B cell (primary cell): ENCODE data around the gene SHC3. TPM values are rescaled to one million over a fixed set of nuclear protein-coding genes. Genes with fewer than 3 reads are reported as not detected.

Experiments
- ATAC-seq: fragments of 200-7000 bp; cut with Tn5 transposase; one replicate; pipeline ENCODE4 v1.10.0; 2021; ENCODE audit warnings: low read depth, mild to moderate bottlenecking, moderate number of reproducible peaks, moderate library complexity
- CTCF ChIA-PET: fragments of 350-600 bp; sonication (Branson Sonifier 250); formaldehyde crosslinking; loops from one replicate; lab custom pipeline; 2021; ENCODE audit warnings: antibody characterized with exemption, inconsistent platforms; lab: Charles Lee
- POLR2A ChIA-PET: fragments of 350-600 bp; sonication (Branson Sonifier 250); formaldehyde crosslinking; loops from one replicate; lab custom pipeline; 2021; ENCODE audit warnings: antibody characterized with exemption; lab: Charles Lee
- DNase-seq: peaks from one replicate; pipeline ENCODE4 v3.0.0; 2013
- H2AFZ ChIP-seq: 2 replicates; pipeline ENCODE4 v1.6.1; 2012; ENCODE audit warnings: mild to moderate bottlenecking, low read depth, low read length; ENCODE audit not compliant: insufficient read depth, poor library complexity, severe bottlenecking
- H3K27ac ChIP-seq, 2 donors: 1 replicate in 1 of 2; 2 replicates in 1 of 2; pipeline ENCODE4 v1.5.1; 2012 to 2013; ENCODE audit warnings: low read length in 2 of 2, mild to moderate bottlenecking in 2 of 2, moderate library complexity in 1 of 2
- H3K27me3 ChIP-seq, 4 experiments: fragments of 200-600 bp in 1 of 4; sonication (generic) in 1 of 4; replicated peaks in 1 of 4; 1 replicate in 2 of 4; 2 replicates in 2 of 4; pipeline versions ENCODE4 v1.6.1 to v1.7.0; 2013 to 2016; ENCODE audit warnings: low read length in 3 of 4, mild to moderate bottlenecking in 2 of 4, mixed read lengths in 1 of 4, moderate library complexity in 1 of 4; ENCODE audit not compliant: insufficient read depth in 4 of 4, control insufficient read depth in 3 of 4; ENCODE audit errors: control extremely low read depth in 1 of 4
- H3K36me3 ChIP-seq, 2 experiments: replicated peaks in 1 of 2; 1 replicate in 1 of 2; 2 replicates in 1 of 2; pipeline versions ENCODE4 v1.6.1 to v1.7.1; 2013; ENCODE audit warnings: low read length in 1 of 2; ENCODE audit not compliant: insufficient read depth in 2 of 2, control insufficient read depth in 1 of 2; ENCODE audit errors: control extremely low read depth in 1 of 2, extremely low read depth in 1 of 2
- H3K4me1 ChIP-seq, 2 donors: fragments of 200-600 bp in 1 of 2; sonication (generic) in 1 of 2; 1 replicate in 1 of 2; 2 replicates in 1 of 2; pipeline versions ENCODE4 v1.5.1 to v1.6.1; 2013 to 2017; ENCODE audit warnings: low read length in 2 of 2; ENCODE audit not compliant: control insufficient read depth in 2 of 2, insufficient read depth in 2 of 2
- H3K4me2 ChIP-seq: replicated peaks from 2 replicates; pipeline ENCODE3; 2012; ENCODE audit warnings: mild to moderate bottlenecking, low read depth, low read length; ENCODE audit not compliant: poor library complexity, severe bottlenecking
- H3K4me3 ChIP-seq, 5 experiments: fragments of 200-600 bp in 1 of 5; sonication (generic) in 1 of 5; 1 replicate in 3 of 5; 2 replicates in 2 of 5; pipeline versions ENCODE4 v1.5.1 to v1.7.0; 2011 to 2016; ENCODE audit warnings: low read length in 4 of 5, mild to moderate bottlenecking in 4 of 5, low read depth in 2 of 5, control low read depth in 1 of 5, moderate library complexity in 1 of 5; ENCODE audit not compliant: insufficient read depth in 1 of 5; ENCODE audit errors: control extremely low read depth in 1 of 5, extremely low read depth in 1 of 5
- H3K79me2 ChIP-seq: fragments of 200-600 bp; sonication (generic); one replicate; pipeline ENCODE4 v1.6.0; 2016; ENCODE audit warnings: low read length; ENCODE audit not compliant: control insufficient read depth, insufficient read depth
- H3K9ac ChIP-seq: fragments of 200-600 bp; sonication (generic); 2 replicates; pipeline ENCODE4 v1.6.1; 2017; ENCODE audit warnings: mild to moderate bottlenecking, low read length, moderate library complexity
- H3K9me3 ChIP-seq, 3 donors: one replicate each; pipeline versions ENCODE4 v1.6.1 to v1.7.1; 2013; ENCODE audit warnings: low read length in 2 of 3; ENCODE audit not compliant: control insufficient read depth in 2 of 3, insufficient read depth in 1 of 3; ENCODE audit errors: control extremely low read depth in 1 of 3
- H4K20me1 ChIP-seq: 2 replicates; pipeline ENCODE4 v1.6.0; 2012; ENCODE audit warnings: mild to moderate bottlenecking, low read length; ENCODE audit not compliant: insufficient read depth, control insufficient read depth, poor library complexity, severe bottlenecking
- H3K27ac Mint-ChIP-seq: one replicate; pipeline ENCODE4 v1.8.0; 2021; ENCODE audit warnings: mixed read lengths
- H3K27me3 Mint-ChIP-seq: one replicate; pipeline ENCODE4 v1.8.0; 2021; ENCODE audit warnings: mixed read lengths
- H3K4me1 Mint-ChIP-seq: one replicate; pipeline ENCODE4 v1.8.0; 2021; ENCODE audit warnings: mixed read lengths
- H3K4me3 Mint-ChIP-seq: one replicate; pipeline ENCODE4 v1.8.0; 2021; ENCODE audit warnings: mixed read lengths
- H3K9me3 Mint-ChIP-seq: one replicate; pipeline ENCODE4 v1.8.0; 2022; ENCODE audit warnings: mixed read lengths; ENCODE audit not compliant: insufficient read depth
- CTCF ChIP-seq: fragments of 200-600 bp; IDR thresholded peaks from one replicate; pipeline ENCODE4 v1.8.0; 2022; ENCODE audit warnings: antibody characterized with exemption, mild to moderate bottlenecking
- EZH2 ChIP-seq: IDR thresholded peaks from 2 replicates; pipeline ENCODE4 v1.6.1; 2012; ENCODE audit warnings: borderline replicate concordance, low read depth, mild to moderate bottlenecking, moderate library complexity, low read length; ENCODE audit not compliant: insufficient read depth, poor library complexity, severe bottlenecking
- WGBS: methylation state at CpG from one replicate; pipeline ENCODE4 v1.1.5; 2013; ENCODE audit warnings: missing lambda C conversion rate; ENCODE audit not compliant: insufficient coverage; 5-methylcytosine and 5-hydroxymethylcytosine counted together
- intact Hi-C: fragments of 100-400 bp; cut with micrococcal nuclease; formaldehyde crosslinking; loops from one replicate; pipeline ENCODE4 v1.10.0; 2022
- polyA plus RNA-seq: library from polyadenylated mRNA; depleted of rRNA; stranded (reverse); fragments of >200 nt; gene quantifications from 2 replicates; pipeline ENCODE4 v1.2.3, GENCODE V29; 2012
- total RNA-seq, 2 donors: library from RNA; stranded (reverse); fragments of 120-200 nt in 1 of 2; gene quantifications; 1 replicate in 1 of 2; 2 replicates in 1 of 2; pipeline versions ENCODE4 v1.2.3 to v1.2.4, GENCODE V29; 2013 to 2022

SHC3 gene
- total and polyA plus RNA-seq, 2 donors (not counting 1 experiment from before 2014, with no cell fraction given): 0.03 TPM; not detected in 1

DNA sequence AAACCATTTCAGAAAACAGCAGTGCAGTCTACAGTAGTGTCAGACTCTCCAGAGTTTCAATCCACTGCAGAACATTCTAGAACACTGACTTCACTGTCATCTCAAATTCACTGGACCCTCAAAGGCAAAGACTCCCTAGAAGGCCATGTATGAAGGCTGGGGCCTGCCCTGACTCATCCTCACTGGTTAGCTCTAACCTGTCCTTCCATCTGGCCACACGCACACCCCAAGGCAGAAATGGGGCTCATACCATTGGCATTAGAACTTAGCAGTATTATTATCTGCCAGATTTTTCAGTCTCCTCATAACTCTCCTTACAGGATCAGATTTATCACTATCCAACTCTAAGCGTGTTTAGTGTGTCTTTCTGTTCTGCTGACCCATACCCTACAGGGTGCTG lies 166.9 kb downstream of the SHC3 start:
- Mint-ChIP-seq H3K27ac (no peak overlapping the region), H3K4me1 (no peaks in the 10 kb centered on the region)
- no peak for ATAC-seq

GRCh38 chr9:89010526-89011111 lies 168.0 kb downstream of the SHC3 start:
- CTCF ChIA-PET: no interaction called here
- peaks cover 19% of the 10 kb centered on the region for H3K27me3 Mint-ChIP-seq

More for the DNA sequence above, 166.9 kb downstream of the SHC3 start:
- no peak for DNase-seq
- no peak overlapping the region for H3K4me2 ChIP-seq
- no peaks in the 10 kb centered on the region for H3K9me3 Mint-ChIP-seq
- intact Hi-C loops: no loop called here
- TF ChIP-seq CTCF (no peak), EZH2 (no peak)
- no peaks in the 10 kb centered on the region for H3K4me1 ChIP-seq
- H3K27me3 Mint-ChIP-seq: peaks cover 21% of the 10 kb centered on the region
- no peak overlapping the region for H3K27ac ChIP-seq
- no peaks in the 10 kb centered on the region for H3K79me2 ChIP-seq
- ChIA-PET CTCF (no interaction called here), POLR2A (no interaction called here)
- H3K36me3 ChIP-seq: no peaks in the 10 kb centered on the region
- no peak overlapping the region for H3K4me3 Mint-ChIP-seq
- no peak overlapping the region for H2AFZ ChIP-seq
- 83% methylated on average over 1 of the region's 2 CpGs for WGBS
- H3K9ac ChIP-seq: no peak overlapping the region
- H3K4me3 ChIP-seq: no peak overlapping the region
- H3K27me3 ChIP-seq: peaks cover 0 to 9% (median 0%) of the 10 kb centered on the region in 4 experiments
- H3K9me3 ChIP-seq: no peaks in the 10 kb centered on the region
- no peaks in the 10 kb centered on the region for H4K20me1 ChIP-seq

More at GRCh38 chr9:89010526-89011111, 168.0 kb downstream of the SHC3 start:
- TF ChIP-seq EZH2 (no peak), CTCF (no peak)
- Histone ChIP-seq H3K79me2 (no peaks in the 10 kb centered on the region), H4K20me1 (no peaks in the 10 kb centered on the region), H3K4me3 (no peak overlapping the region), H2AFZ (no peak overlapping the region), H3K9ac (no peak overlapping the region), H3K9me3 (no peaks in the 10 kb centered on the region), H3K36me3 (no peaks in the 10 kb centered on the region), H3K27ac (no peak overlapping the region), H3K27me3 (peaks cover 0 to 9% (median 0%) of the 10 kb centered on the region in 4 experiments), H3K4me1 (no peaks in the 10 kb centered on the region), H3K4me2 (no peak overlapping the region)
- 95% methylated on average over 5 of the region's 6 CpGs for WGBS
- DNase-seq (no peak), ATAC-seq (no peak)
- Mint-ChIP-seq H3K27ac (no peak overlapping the region), H3K9me3 (no peaks in the 10 kb centered on the region), H3K4me1 (no peaks in the 10 kb centered on the region), H3K4me3 (no peak overlapping the region)
- POLR2A ChIA-PET: no interaction called here
- intact Hi-C loops: no loop called here
